Testis (tissue), 3 donors: ENCODE measurements around the gene ACLY. TPM values are rescaled to one million over a fixed set of nuclear protein-coding genes. Genes with fewer than 3 reads are reported as not detected.

ENCODE experiments used
- DNase-seq: peaks from one replicate; pipeline ENCODE4 v3.0.0-alpha.2; 2019
- H3K27ac ChIP-seq, 2 donors: fragments of 200-600 bp; sonication (generic); one replicate each; pipeline ENCODE4 v1.5.1; 2019
- H3K27me3 ChIP-seq: fragments of 200-600 bp; sonication (generic); one replicate; pipeline ENCODE4 v1.5.1; 2019
- H3K36me3 ChIP-seq: fragments of 200-600 bp; sonication (generic); one replicate; pipeline ENCODE4 v1.5.1; 2017; ENCODE audit warnings: low read depth; ENCODE audit errors: missing control alignments
- H3K4me1 ChIP-seq: fragments of 200-600 bp; sonication (generic); one replicate; pipeline ENCODE4 v1.5.1; 2019
- H3K4me3 ChIP-seq, 2 donors: fragments of 200-600 bp; sonication (generic); one replicate each; pipeline ENCODE4 v1.5.1; 2017 to 2019
- H3K9me3 ChIP-seq: fragments of 200-600 bp; sonication (generic); one replicate; pipeline ENCODE4 v1.5.1; 2017
- POLR2A ChIP-seq: fragments of 450-650 bp; IDR thresholded peaks from one replicate; pipeline ENCODE4 v1.6.1; 2017; ENCODE audit warnings: antibody characterized with exemption, mild to moderate bottlenecking, moderate library complexity
- WGBS, 2 donors: methylation state at CpG; one replicate each; pipeline ENCODE4 v1.1.5; 2018; 5-methylcytosine and 5-hydroxymethylcytosine counted together
- intact Hi-C: fragments of 100-400 bp; cut with DNase I; formaldehyde crosslinking; loops from one replicate; pipeline ENCODE4 v1.15.1; 2023; ENCODE audit warnings: low total_unique reads
- polyA plus RNA-seq: library from polyadenylated mRNA; stranded (reverse); fragments of 350-450 nt; fragmentation: Illumina TruSeq; extraction: RNeasy Lipid Tissue Mini Kit (QIAGEN cat#74804); gene quantifications from one replicate; pipeline ENCODE4 v1.2.3, GENCODE V29; 2014; ENCODE audit warnings: low read depth, low replicate concordance; ENCODE audit not compliant: insufficient read depth
- total RNA-seq, 2 donors: library from RNA; depleted of rRNA; stranded (reverse); fragments of >200 nt; gene quantifications; one replicate each; pipeline ENCODE4 v1.2.3, GENCODE V29; 2016
- TF ChIP-seq, protein P1 (sequence below), 3 experiments: fragments of 450-650 bp in 2 of 3; fragments of 200-600 bp in 1 of 3; sonication (generic) in 1 of 3; IDR thresholded peaks; one replicate each; pipeline ENCODE4 v1.5.1; 2016 to 2019; ENCODE audit warnings: antibody characterized with exemption in 3 of 3, mild to moderate bottlenecking in 2 of 3, moderate library complexity in 1 of 3

ACLY gene
- total and polyA plus RNA-seq, 3 donors from 2014 or later = 68.4 to 86.0 (median 83.0) TPM

DNA sequence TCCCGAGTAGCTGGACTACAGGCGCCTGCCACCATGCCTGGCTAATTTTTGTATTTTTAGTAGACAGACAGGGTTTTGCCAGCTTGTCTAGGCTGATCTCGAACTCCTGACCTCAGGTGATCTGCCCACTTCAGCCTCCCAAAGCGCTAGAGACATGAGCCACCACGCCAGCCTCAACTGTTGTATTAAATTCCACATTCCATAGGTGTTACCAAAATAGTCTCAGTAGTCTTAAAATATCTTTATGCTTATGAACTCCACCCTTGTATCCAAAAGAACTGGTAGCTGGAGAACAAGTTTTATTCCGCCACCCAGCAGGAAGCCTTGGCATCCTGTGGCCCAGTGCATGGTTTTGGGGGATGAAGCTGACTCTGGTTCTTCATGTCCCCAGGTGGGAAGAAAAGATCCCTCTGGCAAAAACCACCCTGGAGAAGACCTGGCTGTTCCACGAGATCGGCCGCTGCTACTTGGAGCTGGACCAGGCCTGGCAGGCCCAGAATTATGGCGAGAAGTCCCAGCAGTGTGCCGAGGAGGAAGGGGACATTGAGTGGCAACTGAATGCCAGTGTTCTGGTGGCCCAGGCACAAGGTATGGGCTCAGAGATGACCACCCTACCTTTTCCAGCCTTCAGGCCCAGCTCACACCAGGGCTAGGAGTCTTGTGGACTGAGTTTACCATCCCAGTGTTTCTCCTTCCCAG lies 30.2 kb upstream of the ACLY start:
- no peaks in the 10 kb centered on the region for H3K27me3 ChIP-seq
- H3K27ac ChIP-seq = no peak overlapping the region
- intact Hi-C loops = no loop called here
- TF ChIP-seq, protein P1, sequence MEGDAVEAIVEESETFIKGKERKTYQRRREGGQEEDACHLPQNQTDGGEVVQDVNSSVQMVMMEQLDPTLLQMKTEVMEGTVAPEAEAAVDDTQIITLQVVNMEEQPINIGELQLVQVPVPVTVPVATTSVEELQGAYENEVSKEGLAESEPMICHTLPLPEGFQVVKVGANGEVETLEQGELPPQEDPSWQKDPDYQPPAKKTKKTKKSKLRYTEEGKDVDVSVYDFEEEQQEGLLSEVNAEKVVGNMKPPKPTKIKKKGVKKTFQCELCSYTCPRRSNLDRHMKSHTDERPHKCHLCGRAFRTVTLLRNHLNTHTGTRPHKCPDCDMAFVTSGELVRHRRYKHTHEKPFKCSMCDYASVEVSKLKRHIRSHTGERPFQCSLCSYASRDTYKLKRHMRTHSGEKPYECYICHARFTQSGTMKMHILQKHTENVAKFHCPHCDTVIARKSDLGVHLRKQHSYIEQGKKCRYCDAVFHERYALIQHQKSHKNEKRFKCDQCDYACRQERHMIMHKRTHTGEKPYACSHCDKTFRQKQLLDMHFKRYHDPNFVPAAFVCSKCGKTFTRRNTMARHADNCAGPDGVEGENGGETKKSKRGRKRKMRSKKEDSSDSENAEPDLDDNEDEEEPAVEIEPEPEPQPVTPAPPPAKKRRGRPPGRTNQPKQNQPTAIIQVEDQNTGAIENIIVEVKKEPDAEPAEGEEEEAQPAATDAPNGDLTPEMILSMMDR (IDR thresholded peaks at IDR 0.05) = no peak
- no peak for TF ChIP-seq POLR2A
- no peaks in the 10 kb centered on the region for H3K4me1 ChIP-seq
- no peaks in the 10 kb centered on the region for H3K9me3 ChIP-seq
- no peak for DNase-seq
- no peaks in the 10 kb centered on the region for H3K36me3 ChIP-seq
- H3K4me3 ChIP-seq = no peak overlapping the region
- 88% methylated on average over 10 to 11 of the region's 11 CpGs for WGBS, 2 donors

DNA sequence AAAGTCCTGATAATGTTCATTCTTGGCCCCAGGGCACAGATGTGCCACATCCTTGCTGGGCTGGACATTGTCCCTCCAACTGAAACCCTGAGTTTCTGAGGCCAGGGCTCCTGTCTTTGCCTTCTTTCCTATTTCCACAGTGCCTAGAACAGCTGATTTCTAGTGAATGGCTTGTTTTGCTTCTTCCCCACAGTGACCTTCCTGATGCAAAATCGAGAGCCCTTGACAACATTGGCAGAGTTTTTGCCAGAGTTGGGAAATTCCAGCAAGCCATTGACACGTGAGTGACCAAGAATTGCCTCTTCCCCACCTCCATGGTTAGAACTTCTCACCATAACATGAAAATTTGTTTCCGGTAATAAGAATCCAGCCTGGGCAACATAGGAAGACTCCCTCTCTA lies 26.2 kb upstream of the ACLY start:
- Histone ChIP-seq H3K4me3 (no peak overlapping the region), H3K9me3 (no peaks in the 10 kb centered on the region), H3K27me3 (no peaks in the 10 kb centered on the region), H3K36me3 (no peaks in the 10 kb centered on the region), H3K4me1 (no peaks in the 10 kb centered on the region), H3K27ac (no peak overlapping the region)
- intact Hi-C loops = no loop called here
- 73 to 85% methylated on average over 3 of the region's 3 CpGs for WGBS, 2 donors
- DNase-seq = no peak
- TF ChIP-seq, protein P1 (IDR thresholded peaks at IDR 0.05) = no peak
- TF ChIP-seq POLR2A = no peak

DNA sequence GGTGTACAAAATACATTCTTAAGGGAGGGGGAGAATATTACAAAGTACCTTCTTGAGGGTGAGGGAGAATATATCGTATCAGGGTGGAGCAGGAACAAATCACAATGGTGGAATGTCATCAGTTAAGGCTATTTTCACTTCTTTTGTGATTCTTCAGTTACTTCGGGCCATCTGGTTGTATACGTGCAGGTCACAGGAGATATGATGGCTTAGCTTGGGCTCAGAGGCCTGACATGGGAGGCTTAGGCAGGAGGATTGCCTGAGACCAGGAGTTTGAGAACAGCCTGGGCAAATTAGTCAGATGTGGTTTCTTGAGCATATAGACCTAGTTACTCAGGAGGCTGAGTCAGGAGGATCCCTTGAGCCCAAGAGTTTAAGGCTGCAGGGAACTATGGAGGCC lies 24.7 kb upstream of the ACLY start:
- no peak overlapping the region for H3K4me3 ChIP-seq
- H3K9me3 ChIP-seq = no peaks in the 10 kb centered on the region
- TF ChIP-seq POLR2A = no peak
- TF ChIP-seq, protein P1 (IDR thresholded peaks at IDR 0.05) = no peak
- DNase-seq = no peak
- intact Hi-C loops = no loop called here
- no peaks in the 10 kb centered on the region for H3K36me3 ChIP-seq
- no peaks in the 10 kb centered on the region for H3K27me3 ChIP-seq
- H3K27ac ChIP-seq = no peak overlapping the region
- no peaks in the 10 kb centered on the region for H3K4me1 ChIP-seq
- 88 to 89% methylated on average over 3 of the region's 3 CpGs for WGBS, 2 donors

DNA sequence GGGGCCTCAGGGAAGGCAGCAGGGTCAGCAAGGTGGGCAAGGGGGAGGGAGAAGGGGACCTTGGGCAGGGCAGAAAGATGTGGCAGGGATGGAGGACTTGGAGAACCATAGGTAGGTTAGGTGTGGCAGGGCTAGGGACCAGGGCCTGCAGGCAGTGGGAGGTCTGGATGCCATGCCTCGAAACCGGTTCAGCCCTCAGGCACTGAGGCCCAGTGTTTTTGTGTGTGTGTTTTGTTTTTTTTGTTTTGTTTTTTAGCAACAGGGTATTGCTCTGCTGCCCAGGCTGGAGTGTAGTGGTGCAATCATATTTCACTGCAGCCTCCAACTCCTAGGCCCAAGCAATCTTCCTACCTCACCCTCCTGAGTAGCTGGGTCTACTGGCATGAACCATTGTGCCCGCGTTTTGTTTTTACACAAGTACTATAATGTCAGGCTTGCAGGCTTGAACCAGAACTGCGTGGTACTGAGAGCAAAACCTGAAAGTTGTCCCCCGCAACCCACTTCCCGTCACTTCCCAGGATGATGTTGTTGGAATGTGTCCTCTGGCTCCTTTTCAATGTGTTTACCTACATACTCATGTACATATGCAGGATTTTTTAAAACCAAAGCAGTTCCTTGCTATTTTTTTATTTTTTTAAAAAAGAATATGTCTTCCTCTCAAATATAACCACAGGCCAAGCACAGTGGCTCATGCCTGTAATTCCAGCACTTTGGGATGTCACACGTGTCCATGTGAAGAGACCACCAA lies 24.0 kb upstream of the ACLY start:
- no peak overlapping the region for H3K4me3 ChIP-seq
- WGBS, 2 donors = 91 to 92% methylated on average over 8 of the region's 8 CpGs
- H3K4me1 ChIP-seq = no peaks in the 10 kb centered on the region
- no peaks in the 10 kb centered on the region for H3K9me3 ChIP-seq
- TF ChIP-seq POLR2A = no peak
- TF ChIP-seq, protein P1 (IDR thresholded peaks at IDR 0.05) = no peak
- intact Hi-C loops = no loop called here
- no peaks in the 10 kb centered on the region for H3K27me3 ChIP-seq
- DNase-seq = no peak
- H3K27ac ChIP-seq = no peak overlapping the region
- H3K36me3 ChIP-seq = no peaks in the 10 kb centered on the region
